Urinary bladder (tissue), 4 donors: ENCODE measurements around the gene ZNF492. TPM values are rescaled to one million over a fixed set of nuclear protein-coding genes. Genes with fewer than 3 reads are reported as not detected.
"Not testable (repeated sequence)": the region's sequence is repeated elsewhere in the genome, so short reads cannot be mapped to it uniquely, and the experiment has no call there.

ENCODE experiments used
- DNase-seq: peaks from one replicate; pipeline ENCODE4 v3.0.0-alpha.2; 2015; ENCODE audit errors: extremely low spot score
- H3K27ac ChIP-seq: one replicate; pipeline ENCODE4 v1.5.1; 2013; ENCODE audit warnings: low read depth, mild to moderate bottlenecking, moderate library complexity
- H3K36me3 ChIP-seq: one replicate; pipeline ENCODE4 v1.6.1; 2013; ENCODE audit warnings: mild to moderate bottlenecking, moderate library complexity; ENCODE audit not compliant: insufficient read depth
- H3K4me1 ChIP-seq: one replicate; pipeline ENCODE4 v1.6.1; 2013; ENCODE audit warnings: mild to moderate bottlenecking, moderate library complexity; ENCODE audit not compliant: insufficient read depth
- H3K4me3 ChIP-seq: one replicate; pipeline ENCODE4 v1.5.1; 2013; ENCODE audit warnings: low read depth, low read length
- WGBS: extraction: QIAGEN DNeasy Blood & Tissue Kit; methylation state at CpG from one replicate; pipeline ENCODE4 v1.1.7; 2013; 5-methylcytosine and 5-hydroxymethylcytosine counted together
- polyA plus RNA-seq: library from polyadenylated mRNA; stranded (reverse); fragments of 200-250 nt; gene quantifications from one replicate; pipeline ENCODE4 v1.2.3, GENCODE V29; 2013
- total RNA-seq: library from RNA; depleted of rRNA; stranded (reverse); fragments of >200 nt; gene quantifications from one replicate; pipeline ENCODE4 v1.2.3, GENCODE V29; 2014
- donor health status: healthy with polysubstance abuse.
- donor health status: healthy.

The ZNF492 gene
- total RNA-seq (4.1 TPM), polyA plus RNA-seq (0.23 TPM)

- DNase-seq, result peak; percentile 91
- H3K4me3 ChIP-seq, result peak within 1 kb of the TSS; percentile 24
- H3K36me3 ChIP-seq, H3K27ac ChIP-seq, H3K4me1 ChIP-seq: not testable (repeated sequence)
- 2% methylated on average over 36 of the region's 36 CpGs for WGBS
These were observed at the start of gene ZNF492 for GRCh38 chr19:22633706-22634449. ZNF492 (plus strand) TSS chr19:22634324; CDS start chr19:22653400, 19,076 bp downstream.

GRCh38 chr19:22595422-22595821 is 38.7 kb upstream of the ZNF492 start:
- Histone ChIP-seq H3K27ac (no peak overlapping the region), H3K4me3 (no peak overlapping the region), H3K36me3 (no peaks in the 10 kb centered on the region), H3K4me1 (no peaks in the 10 kb centered on the region)
- DNase-seq, result no peak
- 49% methylated on average over 11 of the region's 11 CpGs for WGBS

DNA sequence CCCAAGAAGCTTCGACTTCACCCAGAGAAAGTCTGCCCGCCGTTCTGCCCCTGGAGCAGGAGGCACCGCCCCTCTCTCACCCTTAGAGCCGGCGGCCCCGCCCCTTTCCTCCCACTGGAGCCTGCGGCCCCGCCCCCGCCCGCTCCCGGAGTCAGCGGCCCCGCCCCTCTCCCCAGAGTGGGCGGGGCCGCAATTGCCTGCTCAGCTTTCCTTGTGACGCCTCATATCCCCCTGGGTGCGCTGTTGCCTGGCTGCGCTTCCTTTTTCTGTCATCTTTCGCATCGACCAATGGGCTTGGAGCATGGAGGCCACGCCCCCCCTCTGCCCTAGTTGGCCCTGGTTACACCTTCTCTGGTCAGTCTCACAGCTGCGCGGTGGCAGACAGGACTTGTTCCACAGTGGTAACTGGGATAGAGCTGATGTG is 38.2 kb upstream of the ZNF492 start:
- H3K27ac ChIP-seq, result no peak overlapping the region
- 7% methylated on average over 24 of the region's 24 CpGs for WGBS
- H3K4me3 ChIP-seq, result no peak overlapping the region
- no peaks in the 10 kb centered on the region for H3K4me1 ChIP-seq
- H3K36me3 ChIP-seq, result no peaks in the 10 kb centered on the region
- no peak for DNase-seq

GRCh38 chr19:22600690-22601648 is 33.2 kb upstream of the ZNF492 start:
- DNase-seq, result no peak
- 78% methylated on average over 18 of the region's 18 CpGs for WGBS

DNA sequence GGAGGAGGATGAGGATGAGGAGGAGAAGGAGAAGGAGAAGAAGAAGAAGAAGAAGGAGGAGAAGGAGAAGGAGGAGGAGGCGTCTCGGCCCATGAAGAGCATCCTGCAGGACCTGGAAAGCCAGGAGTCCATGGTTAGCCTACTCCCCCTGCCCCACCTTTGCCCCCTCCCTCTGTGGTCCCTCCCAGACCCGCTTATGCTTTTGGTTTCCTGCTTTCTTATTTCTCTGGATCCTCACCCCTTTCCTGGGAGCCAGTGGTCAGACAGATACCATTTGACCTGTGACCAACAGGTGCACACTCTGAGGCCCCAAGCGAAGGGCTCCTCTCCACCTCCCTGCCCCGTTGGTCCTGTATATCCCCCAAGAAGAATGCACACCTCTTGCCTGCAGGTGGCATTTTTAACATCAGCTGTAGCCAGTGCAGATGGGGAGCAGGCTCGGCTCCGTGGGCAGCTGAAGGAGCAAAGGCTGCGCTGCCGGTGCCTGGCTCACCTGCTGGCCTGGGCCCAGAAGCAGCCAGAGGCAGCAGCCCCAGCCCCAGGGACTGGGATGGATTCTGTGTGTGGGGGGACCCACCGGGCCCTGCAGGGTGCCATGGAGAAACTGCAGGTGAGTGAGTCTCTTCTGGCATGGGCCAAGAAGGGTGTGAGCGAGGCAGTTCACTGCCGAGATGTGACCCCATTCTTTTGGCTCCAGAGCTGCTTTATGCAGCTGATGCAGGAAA is 32.1 kb upstream of the ZNF492 start:
- Histone ChIP-seq H3K4me1 (no peaks in the 10 kb centered on the region), H3K27ac (no peak overlapping the region)
- WGBS, result 83% methylated on average over 12 of the region's 12 CpGs

More at GRCh38 chr19:22600690-22601648, 33.2 kb upstream of the ZNF492 start:
- no peaks in the 10 kb centered on the region for H3K4me1 ChIP-seq
- no peak overlapping the region for H3K4me3 ChIP-seq
- no peaks in the 10 kb centered on the region for H3K36me3 ChIP-seq
- no peak overlapping the region for H3K27ac ChIP-seq

DNA sequence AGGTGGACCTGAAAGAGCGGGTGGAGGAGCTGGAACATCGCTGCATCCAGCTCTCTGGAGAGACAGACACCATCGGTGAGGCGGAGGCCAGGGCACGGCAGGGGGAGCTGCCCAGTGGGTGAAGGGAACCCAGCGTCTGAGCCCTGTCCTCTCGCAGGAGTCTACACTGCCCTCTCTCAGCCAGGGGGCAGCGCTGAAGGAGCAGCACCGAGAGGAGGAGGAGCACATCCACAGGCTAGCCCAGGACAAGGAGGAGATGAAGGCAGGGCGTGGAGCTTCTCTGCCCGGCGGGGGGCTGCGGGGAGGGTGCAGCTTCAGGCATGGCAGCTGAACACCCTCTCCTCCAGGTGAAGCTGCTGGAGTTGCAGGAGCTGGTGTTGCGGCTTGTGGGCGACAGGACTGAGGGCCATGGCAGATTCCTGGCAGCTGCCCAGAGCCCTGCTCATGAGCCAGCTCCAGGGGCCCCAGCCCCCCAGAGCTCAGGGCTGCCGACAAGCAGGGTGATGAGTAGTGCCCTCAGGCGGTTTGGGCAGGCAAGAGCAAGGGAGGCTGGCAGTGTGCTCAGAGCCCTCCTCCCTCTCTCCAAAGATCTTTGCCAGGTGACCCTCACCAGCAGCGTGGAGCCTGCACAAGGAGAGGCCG is 31.4 kb upstream of the ZNF492 start:
- Histone ChIP-seq H3K4me1 (no peaks in the 10 kb centered on the region), H3K4me3 (no peak overlapping the region), H3K36me3 (no peaks in the 10 kb centered on the region), H3K27ac (no peak overlapping the region)
- WGBS, result 54% methylated on average over 19 of the region's 19 CpGs
- DNase-seq, result no peak

More for the DNA sequence above, 32.1 kb upstream of the ZNF492 start:
- no peaks in the 10 kb centered on the region for H3K36me3 ChIP-seq
- no peak overlapping the region for H3K4me3 ChIP-seq
- no peak for DNase-seq

GRCh38 chr19:22603518-22604440 is 30.3 kb upstream of the ZNF492 start:
- no peak overlapping the region for H3K27ac ChIP-seq
- 67% methylated on average over 14 of the region's 14 CpGs for WGBS
- no peak for DNase-seq
- no peaks in the 10 kb centered on the region for H3K36me3 ChIP-seq
- no peak overlapping the region for H3K4me3 ChIP-seq
- H3K4me1 ChIP-seq, result no peaks in the 10 kb centered on the region

- no peak for DNase-seq
- 71% methylated on average over 10 of the region's 10 CpGs for WGBS
- Histone ChIP-seq H3K4me3 (no peak overlapping the region), H3K4me1 (no peaks in the 10 kb centered on the region), H3K36me3 (no peaks in the 10 kb centered on the region), H3K27ac (no peak overlapping the region)
These were observed 29.4 kb upstream of the ZNF492 start for GRCh38 chr19:22604571-22605274.

DNA sequence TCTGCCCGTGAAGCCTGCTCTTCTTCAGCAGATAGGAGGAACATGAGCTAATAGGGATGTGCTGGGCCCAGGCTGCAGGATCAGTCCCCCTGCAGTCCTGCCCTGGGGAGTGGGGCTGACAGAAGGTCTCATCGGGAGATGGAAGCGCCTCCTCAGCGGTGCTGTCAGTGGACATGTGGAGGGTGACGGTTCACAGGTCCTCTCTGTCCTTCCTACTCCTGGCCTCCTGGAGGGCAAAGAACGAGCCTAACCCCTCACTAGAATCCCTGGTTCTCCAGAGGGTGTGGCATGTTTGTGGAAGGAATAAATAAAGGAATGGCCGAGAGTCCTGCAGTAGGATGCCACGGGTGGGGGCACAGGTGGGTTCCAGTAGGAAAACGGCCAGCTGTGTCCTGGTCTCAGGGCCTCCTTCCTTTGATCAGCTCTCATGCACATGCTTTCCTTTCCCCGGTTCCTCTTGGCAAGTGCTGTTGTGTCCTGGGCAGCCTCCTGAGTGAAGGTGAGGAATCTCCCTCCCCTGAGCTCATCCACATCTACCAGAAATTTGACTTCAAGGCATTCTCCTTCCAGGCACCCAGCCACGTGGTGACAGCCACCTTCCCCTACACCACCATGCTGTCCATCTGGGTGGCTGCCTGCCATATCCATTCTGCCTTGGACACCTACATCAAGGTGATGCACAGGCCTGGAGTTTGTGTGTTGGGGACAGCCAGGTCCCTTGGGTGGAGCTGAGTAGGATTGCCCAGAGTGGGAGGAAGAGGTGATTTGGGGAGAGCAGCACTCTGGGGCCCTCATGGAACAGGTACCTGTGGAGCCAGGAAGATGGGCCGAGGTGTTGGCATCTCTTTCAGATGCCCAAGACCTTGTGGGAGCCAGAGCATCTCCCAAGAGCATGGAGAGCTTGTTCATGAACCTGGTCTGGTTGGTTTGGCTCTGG is 28.6 kb upstream of the ZNF492 start:
- no peak for DNase-seq
- Histone ChIP-seq H3K27ac (no peak overlapping the region), H3K4me1 (no peaks in the 10 kb centered on the region), H3K36me3 (no peaks in the 10 kb centered on the region), H3K4me3 (no peak overlapping the region)
- WGBS, result 72% methylated on average over 12 of the region's 12 CpGs

DNA sequence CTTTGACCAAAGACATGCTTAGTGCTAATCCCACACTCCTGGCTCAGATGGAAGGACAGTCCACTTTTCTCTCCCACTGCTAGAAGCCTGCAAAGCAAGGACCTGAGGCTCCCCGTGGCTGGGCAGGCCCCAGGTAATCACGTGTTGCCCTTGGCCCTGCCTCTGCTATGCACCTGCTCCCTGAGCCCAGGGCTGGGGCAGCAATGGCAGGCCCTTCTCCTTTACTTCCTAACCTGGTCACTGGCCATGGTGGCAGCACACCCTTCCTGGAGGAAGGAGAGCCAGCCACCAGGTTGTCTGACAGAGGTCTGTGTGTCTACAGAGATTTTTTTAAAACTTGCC is 27.9 kb upstream of the ZNF492 start:
- H3K27ac ChIP-seq, result no peak overlapping the region
- H3K4me3 ChIP-seq, result no peak overlapping the region
- 68% methylated on average over 2 of the region's 2 CpGs for WGBS
- H3K36me3 ChIP-seq, result no peaks in the 10 kb centered on the region
- DNase-seq, result no peak
- no peaks in the 10 kb centered on the region for H3K4me1 ChIP-seq

DNA sequence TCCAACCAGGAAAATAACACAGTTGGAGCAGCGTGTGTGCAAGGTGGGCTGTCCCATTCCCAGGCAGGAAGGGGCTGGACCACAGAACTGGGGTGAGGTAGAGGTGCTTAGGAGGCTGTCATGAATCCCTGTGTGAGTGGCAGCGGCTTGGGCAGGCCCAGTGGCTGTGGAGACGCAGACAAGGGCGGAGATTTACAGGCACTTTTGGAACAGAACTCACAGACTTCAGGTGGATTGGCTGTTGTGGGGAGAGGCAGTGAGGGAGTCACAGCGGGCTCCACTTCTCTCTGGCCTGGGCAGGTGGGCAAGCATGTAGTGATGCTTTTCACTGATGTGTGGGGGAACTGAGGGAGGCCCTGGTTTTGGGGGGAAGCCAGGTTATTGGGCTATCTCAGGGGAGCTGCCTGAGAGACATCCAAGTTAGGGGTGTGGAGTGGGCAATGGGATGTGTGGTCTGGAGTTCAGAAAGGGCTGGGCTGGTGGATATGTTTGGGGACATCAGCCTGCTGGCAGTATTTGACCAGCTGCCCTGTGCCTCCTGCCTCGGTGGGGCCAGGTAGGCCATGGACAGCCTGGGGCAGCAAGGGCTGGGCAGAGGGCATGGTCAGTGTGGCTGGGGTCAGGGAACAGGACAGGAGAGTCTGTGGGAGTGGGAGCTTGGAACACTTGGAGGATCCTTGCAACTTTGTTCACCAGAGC is 27.0 kb upstream of the ZNF492 start:
- no peaks in the 10 kb centered on the region for H3K36me3 ChIP-seq
- DNase-seq, result no peak
- H3K4me1 ChIP-seq, result no peaks in the 10 kb centered on the region
- H3K4me3 ChIP-seq, result no peak overlapping the region
- WGBS, result 67% methylated on average over 6 of the region's 6 CpGs
- H3K27ac ChIP-seq, result no peak overlapping the region
